GM12878 (cell line): ENCODE results near the gene ARHGEF10L. TPM values are rescaled to one million over a fixed set of nuclear protein-coding genes. Genes with fewer than 3 reads are reported as not detected.

Source experiments
- ATAC-seq: fragments of 200-7000 bp; cut with Tn5 transposase; 3 replicates; pipeline ENCODE4 v1.9.1; 2020; ENCODE audit warnings: mild to moderate bottlenecking, moderate library complexity
- BruUV-seq: library from RNA; stranded (reverse); fragments of 400-500 nt; replicated peaks from 2 replicates; lab custom pipeline; 2021; lab: Mats Ljungman, UMichigan
- CTCF ChIA-PET: fragments of 300-600 bp; sonication (Branson Sonifier 250); formaldehyde crosslinking; extraction: SDS; loops from one replicate; lab custom pipeline; 2021; ENCODE audit warnings: inconsistent platforms; lab: Yijun Ruan, JAX
- POLR2A ChIA-PET: fragments of 350-600 bp; formaldehyde crosslinking; extraction: SDS; loops from one replicate; lab custom pipeline; 2021; ENCODE audit warnings: inconsistent platforms; lab: Charles Lee
- RAD21 ChIA-PET: fragments of 300-600 bp; sonication (Branson Sonifier 250); formaldehyde crosslinking; loops from one replicate; lab custom pipeline; 2023; ENCODE audit warnings: antibody characterized with exemption; ENCODE audit not compliant: unreplicated experiment; lab: Charles Lee
- SMC1A ChIA-PET: fragments of 300-600 bp; sonication (Branson Sonifier 250); formaldehyde crosslinking; loops from one replicate; lab custom pipeline; 2023; ENCODE audit not compliant: unreplicated experiment, uncharacterized antibody; lab: Charles Lee
- DNase-seq: peaks from one replicate; pipeline ENCODE4 v3.0.0-alpha.2; 2011; ENCODE audit warnings: low read depth, low spot score
- FAIRE-seq: peaks from 3 replicates; lab custom pipeline; 2011; peaks lifted over from hg19 to GRCh38; lab: Jason Lieb, UNC
- H2AFZ ChIP-seq: 2 replicates; pipeline ENCODE4 v1.6.0; 2011; ENCODE audit warnings: low read depth, low read length, control low read depth; ENCODE audit not compliant: control insufficient read depth
- H3K27ac ChIP-seq: 2 replicates; pipeline ENCODE4 v1.5.1; 2011; ENCODE audit warnings: control low read depth; ENCODE audit not compliant: control insufficient read depth, insufficient read depth
- H3K27me3 ChIP-seq, 2 experiments: replicated peaks in 1 of 2; 2 replicates each; pipeline versions ENCODE4 v1.6.0 to v1.6.1; 2011; ENCODE audit warnings: low read length in 1 of 2; ENCODE audit not compliant: control insufficient read depth in 2 of 2, insufficient read depth in 2 of 2
- H3K36me3 ChIP-seq, 2 experiments: 2 replicates each; pipeline ENCODE4 v1.5.1; 2011; ENCODE audit warnings: low read length in 1 of 2; ENCODE audit not compliant: control insufficient read depth in 2 of 2, insufficient read depth in 2 of 2
- H3K4me1 ChIP-seq: 2 replicates; pipeline ENCODE4 v1.6.1; 2011; ENCODE audit warnings: mild to moderate bottlenecking, low read length, moderate library complexity, mixed read lengths; ENCODE audit not compliant: control insufficient read depth, insufficient read depth
- H3K4me2 ChIP-seq: 2 replicates; pipeline ENCODE4 v1.6.0; 2011; ENCODE audit warnings: control low read depth; ENCODE audit not compliant: control insufficient read depth, insufficient read depth
- H3K4me3 ChIP-seq: fragments of 200-600 bp; sonication (generic); 2 replicates; pipeline ENCODE4 v1.5.1; 2016
- H3K79me2 ChIP-seq: 2 replicates; pipeline ENCODE4 v1.6.0; 2011; ENCODE audit warnings: low read length; ENCODE audit not compliant: control insufficient read depth, insufficient read depth
- H3K9ac ChIP-seq: 2 replicates; pipeline ENCODE4 v1.8.0; 2011; ENCODE audit warnings: low read length, control low read depth, mixed read lengths; ENCODE audit not compliant: control insufficient read depth, insufficient read depth
- H3K9me3 ChIP-seq: replicated peaks from 3 replicates; pipeline ENCODE4 v1.5.1; 2011; ENCODE audit warnings: mild to moderate bottlenecking, low read length; ENCODE audit not compliant: control insufficient read depth, insufficient read depth
- H4K20me1 ChIP-seq: 2 replicates; pipeline ENCODE4 v1.6.0; 2011; ENCODE audit not compliant: control insufficient read depth, insufficient read depth
- BHLHE40 ChIP-seq, 2 experiments: fragments of 450-650 bp in 1 of 2; IDR thresholded peaks; 2 replicates each; pipeline ENCODE4 v1.6.1; 2011 to 2017; ENCODE audit warnings: low read depth in 2 of 2, borderline replicate concordance in 1 of 2, improper control_type of control experiment in 1 of 2, low read length in 1 of 2, mild to moderate bottlenecking in 1 of 2
- DPF2 ChIP-seq: fragments of 450-650 bp; IDR thresholded peaks from 2 replicates; pipeline ENCODE4 v1.6.1; 2017; ENCODE audit warnings: mild to moderate bottlenecking
- E2F4 ChIP-seq: IDR thresholded peaks from 2 replicates; pipeline ENCODE4 v1.6.1; 2012; ENCODE audit warnings: low read depth, low read length, improper control_type of control experiment
- EP300 ChIP-seq, 2 experiments: fragments of 150-350 bp in 1 of 2; IDR thresholded peaks; 2 replicates each; pipeline ENCODE4 v1.6.1; 2011 to 2012; ENCODE audit warnings: low read depth in 2 of 2, low read length in 2 of 2, borderline replicate concordance in 1 of 2, improper control_type of control experiment in 1 of 2, inconsistent platforms in 1 of 2; ENCODE audit not compliant: control insufficient read depth in 1 of 2
- FOS ChIP-seq: IDR thresholded peaks from 3 replicates; pipeline ENCODE4 v1.6.1; 2011; ENCODE audit warnings: borderline replicate concordance; ENCODE audit not compliant: insufficient read length; ENCODE audit errors: extremely low read depth
- GATAD2B ChIP-seq: fragments of 450-650 bp; conservative IDR thresholded peaks from 2 replicates; pipeline ENCODE4 v1.6.1; 2017; ENCODE audit warnings: low read depth, mild to moderate bottlenecking, moderate library complexity
- HDAC6 ChIP-seq: fragments of 200-600 bp; sonication (generic); IDR thresholded peaks from one replicate; pipeline ENCODE4 v1.8.0; 2017; ENCODE audit warnings: antibody characterized with exemption; ENCODE audit not compliant: unreplicated experiment
- MYB ChIP-seq: fragments of 150-350 bp; IDR thresholded peaks from 2 replicates; pipeline ENCODE4 v1.6.1; 2014; ENCODE audit warnings: mild to moderate bottlenecking, low read depth, low read length, borderline replicate concordance
- NKRF ChIP-seq: fragments of 450-650 bp; conservative IDR thresholded peaks from 2 replicates; pipeline ENCODE4 v1.6.1; 2017; ENCODE audit warnings: mild to moderate bottlenecking, moderate library complexity
- SIN3A ChIP-seq: IDR thresholded peaks from 2 replicates; pipeline ENCODE4 v1.6.1; 2012; ENCODE audit warnings: low read depth, low read length, improper control_type of control experiment
- STAT3 ChIP-seq: IDR thresholded peaks from 2 replicates; pipeline ENCODE4 v1.6.1; 2011; ENCODE audit warnings: low read depth, low read length, improper control_type of control experiment
- WGBS: methylation state at CpG from one replicate; pipeline ENCODE4 v1.1.6; 2016; ENCODE audit warnings: low lambda C conversion rate; ENCODE audit not compliant: insufficient replicate concordance, insufficient coverage; ENCODE audit errors: missing lambda C conversion rate; 5-methylcytosine and 5-hydroxymethylcytosine counted together
- in situ Hi-C: fragments of 300-500 bp; cut with MboI; formaldehyde crosslinking; loops from 9 replicates; pipeline ENCODE4 v1.14.3; 2018; ENCODE audit warnings: mixed read lengths
- intact Hi-C: fragments of 100-400 bp; cut with micrococcal nuclease; formaldehyde crosslinking; loops from one replicate; pipeline ENCODE4 v1.14.2; 2022; ENCODE audit not compliant: unreplicated experiment
- polyA plus RNA-seq, 11 experiments: library from polyadenylated mRNA; depleted of rRNA in 4 of 11; unstranded in 6 of 11; stranded (reverse) in 5 of 11; fragments of >200 nt; fragmentation: Nextera tagmentation in 4 of 11; fragmentation: Illumina TruSeq in 1 of 11; extraction: Ambion mirVana in 4 of 11; extraction: Trizol in 1 of 11; gene quantifications; 1 replicate in 1 of 11; 2 replicates in 10 of 11; pipeline versions ENCODE4 v1.2.1 to v1.2.3, GENCODE V29; 2011 to 2016; ENCODE audit warnings: inconsistent platforms in 2 of 11, missing spikeins in 2 of 11, low read depth in 1 of 11
- total RNA-seq, 4 experiments: library from RNA; depleted of rRNA in 3 of 4; stranded (reverse); fragments of >200 nt in 3 of 4; fragmentation: Illumina TruSeq in 1 of 4; extraction: Trizol in 1 of 4; gene quantifications; 2 replicates each; pipeline versions ENCODE4 v1.2.1 to v1.2.3, GENCODE V29; 2013 to 2021

The ARHGEF10L gene
- total and polyA plus RNA-seq, 10 of the 15 experiments (the other 5 are each of a cell fraction or from before 2014, with no cell fraction given): 0.05 to 0.94 (median 0.28) TPM; not detected in 2

GRCh38 chr1:17570228-17570627 lies 30.7 kb downstream of the ARHGEF10L start:
- Histone ChIP-seq H3K27ac (no peak overlapping the region), H3K4me3 (no peak overlapping the region), H3K36me3 (no peaks in the 10 kb centered on the region), H3K27me3 (peaks cover 4 to 9% of the 10 kb centered on the region in 2 experiments; a peak in 3 of 4 replicates), H3K9me3 (no peaks in the 10 kb centered on the region), H4K20me1 (no peaks in the 10 kb centered on the region), H3K4me2 (no peak overlapping the region), H3K4me1 (no peaks in the 10 kb centered on the region), H3K9ac (no peak overlapping the region), H2AFZ (no peak overlapping the region), H3K79me2 (no peaks in the 10 kb centered on the region)
- 0% methylated on average over 3 of the region's 3 CpGs for WGBS
- ATAC-seq (no peak), DNase-seq (no peak), FAIRE-seq (no peak)
- no TSS peak for BruUV-seq
- ChIA-PET CTCF (no interaction called here), SMC1A (no interaction called here), POLR2A (no interaction called here), RAD21 (no interaction called here)
- TF ChIP-seq EP300 (IDR thresholded peaks at IDR 0.05; ENCODE audit: borderline replicate concordance in 1 of 2, control insufficient read depth in 1 of 2, low read depth in 2 of 2, low read length in 2 of 2) (no peak), STAT3 (no peak), E2F4 (no peak), NKRF (no peak), FOS (no peak), SIN3A (no peak), DPF2 (no peak), GATAD2B (no peak), HDAC6 (no peak), BHLHE40 (IDR thresholded peaks at IDR 0.05; ENCODE audit: borderline replicate concordance in 1 of 2, low read depth in 2 of 2, low read length in 1 of 2) (no peak), MYB (no peak)
- in situ Hi-C loops (no loop called here), intact Hi-C loops (no loop called here)
